Limb (tissue), 2 donors: ENCODE data around the gene TECPR2.
A peak's percentile ranks its signal among the peaks of the same experiment; 100 is the strongest.
"Not testable (repeated sequence)": the region's sequence is repeated elsewhere in the genome, so short reads cannot be mapped to it uniquely, and the experiment has no call there.

ENCODE experiments used
- DNase-seq, 2 donors: peaks; one replicate each; pipeline ENCODE4 v3.0.0-alpha.2; 2016; ENCODE audit errors: extremely low spot score in 2 of 2

TECPR2 gene

DNA sequence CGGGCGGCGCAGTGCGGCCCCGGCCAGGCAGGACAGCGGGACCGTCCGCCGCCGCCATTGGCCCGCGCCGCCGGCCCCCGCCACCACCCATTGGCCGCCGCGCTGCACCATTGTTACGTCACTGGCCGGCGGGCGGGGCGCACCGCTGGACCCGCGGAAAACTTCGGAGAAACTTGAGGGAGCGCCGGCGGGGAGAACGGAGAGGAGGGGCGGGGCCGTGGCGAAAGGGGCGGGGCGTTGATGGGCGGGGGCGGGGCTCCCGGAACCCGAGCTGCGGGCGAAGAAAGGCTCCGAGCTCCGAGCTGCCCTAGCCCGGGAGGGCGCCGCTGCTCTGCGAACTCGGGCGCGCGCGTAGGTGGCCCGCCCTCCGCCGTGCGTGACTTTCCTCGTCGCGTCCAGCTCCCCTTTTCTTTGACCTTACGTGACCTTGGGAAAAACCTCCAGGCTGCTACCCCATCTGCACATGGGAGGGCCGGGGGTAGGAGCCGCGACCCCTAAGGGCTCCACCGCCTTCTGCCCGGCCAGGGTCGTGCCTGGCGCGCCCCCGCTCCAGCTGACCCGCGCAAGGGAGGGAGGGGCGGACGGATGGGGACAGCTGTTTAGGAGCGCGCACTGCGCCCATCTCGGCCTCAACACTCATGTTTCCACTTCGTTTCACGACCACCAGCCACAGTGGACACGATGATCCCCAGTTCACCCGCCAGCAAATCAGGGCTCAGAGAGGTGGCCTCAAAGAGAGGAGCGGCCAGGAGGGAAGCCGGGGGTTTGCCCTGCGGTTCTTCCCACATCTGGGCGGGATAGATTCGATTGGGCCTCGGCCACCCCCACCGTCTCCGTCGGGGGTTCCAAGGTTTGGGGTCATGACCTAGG is 147.2 kb downstream of the TECPR2 start, which contains the start of gene ANKRD9:
Gene ANKRD9, minus strand, starts transcription at position 31 of the 870 bp plus-strand sequence. CDS start 1,887 bp downstream, outside the sequence.
- DNase-seq = peak; percentile 90 to 96

DNA sequence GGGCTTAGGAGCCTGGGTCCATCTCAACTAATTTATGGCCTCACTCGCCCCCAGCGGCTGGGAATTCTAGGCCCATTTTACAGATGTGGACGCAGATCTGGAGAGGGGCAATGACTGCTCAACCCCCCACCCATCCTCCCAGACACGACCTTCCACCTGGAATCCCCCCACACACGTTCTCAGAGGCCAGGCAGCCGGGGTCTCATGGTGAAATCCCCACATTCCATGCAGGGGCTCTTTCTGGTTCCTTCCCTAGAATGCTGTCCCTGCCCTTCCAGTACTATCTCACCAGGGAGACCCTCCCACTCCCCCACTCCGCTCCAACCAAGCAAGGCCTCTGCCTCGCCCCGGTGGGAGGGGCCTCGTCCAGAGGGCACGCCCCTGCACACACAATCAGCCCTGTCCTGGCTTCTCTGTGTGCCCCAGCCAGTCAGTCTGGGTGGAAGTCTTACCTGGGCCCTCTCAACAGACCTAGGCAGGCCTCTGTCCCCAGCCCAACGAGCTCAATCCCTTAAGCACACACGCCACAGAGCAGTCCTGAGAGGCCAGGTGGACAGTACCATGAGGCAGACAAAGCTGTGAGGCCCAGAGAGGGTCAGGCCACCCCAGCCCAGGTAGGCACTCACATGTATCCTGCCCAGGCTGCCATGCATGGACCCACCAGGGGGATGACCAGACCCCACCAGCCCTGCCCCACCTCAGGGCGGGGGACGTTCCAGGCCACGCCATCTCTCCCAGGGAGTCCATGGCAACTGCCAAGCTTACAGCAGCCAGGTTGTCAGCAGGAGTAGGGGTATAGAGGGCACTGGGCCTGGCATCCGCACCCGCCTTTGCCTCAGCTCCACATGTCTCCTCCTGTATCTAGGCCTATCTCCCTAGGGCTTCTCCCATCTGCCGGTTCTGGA is 148.1 kb downstream of the TECPR2 start:
- DNase-seq = peak in 1 of 2 donors; percentile 62

DNA sequence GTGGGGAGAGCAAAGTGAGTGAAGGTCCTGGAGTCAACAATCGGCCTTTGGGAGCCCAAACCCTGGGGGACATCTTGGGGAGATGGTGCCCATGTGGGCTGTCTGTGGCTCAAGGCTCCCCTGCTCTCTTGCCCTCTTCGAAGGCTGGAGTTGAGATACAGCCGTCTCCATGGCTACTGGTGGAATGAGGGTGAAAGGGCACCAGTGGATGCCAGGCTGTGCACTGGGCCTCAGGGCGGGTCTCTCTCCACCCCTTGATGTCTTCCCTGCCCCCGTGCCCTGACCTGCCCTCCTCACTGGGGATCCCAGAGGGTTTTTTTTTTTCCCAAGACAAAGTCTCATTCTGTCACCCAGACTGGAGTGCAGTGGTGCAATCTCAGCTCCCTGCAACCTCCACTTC is 148.8 kb downstream of the TECPR2 start:
- peak in 1 of 2 donors; percentile 28 for DNase-seq

DNA sequence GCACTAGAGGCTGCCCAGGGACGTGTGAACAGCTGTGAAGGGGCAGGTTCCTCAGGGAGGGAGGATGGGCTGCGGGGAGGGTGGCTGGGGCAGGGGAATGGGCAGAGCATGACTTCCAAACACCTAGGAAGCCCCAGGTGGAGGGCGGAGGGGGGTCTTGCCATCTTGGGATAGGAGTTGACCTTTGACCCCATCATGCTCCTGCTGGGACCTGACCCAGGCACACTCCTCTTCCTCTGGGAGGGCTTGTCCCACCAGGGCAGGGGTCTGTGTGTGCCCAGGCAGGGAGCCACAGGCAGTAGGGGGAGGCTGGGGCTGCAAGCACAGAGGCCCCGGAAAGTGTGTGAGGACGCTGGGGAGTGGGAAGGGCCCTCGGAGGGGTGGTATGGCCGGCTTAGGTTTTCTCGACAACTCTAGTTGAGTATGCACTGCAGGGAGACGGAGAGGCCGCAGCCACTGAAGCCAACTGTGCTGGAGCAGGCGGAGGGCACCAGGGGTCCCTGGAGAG is 150.1 kb downstream of the TECPR2 start:
- DNase-seq = no peak

DNA sequence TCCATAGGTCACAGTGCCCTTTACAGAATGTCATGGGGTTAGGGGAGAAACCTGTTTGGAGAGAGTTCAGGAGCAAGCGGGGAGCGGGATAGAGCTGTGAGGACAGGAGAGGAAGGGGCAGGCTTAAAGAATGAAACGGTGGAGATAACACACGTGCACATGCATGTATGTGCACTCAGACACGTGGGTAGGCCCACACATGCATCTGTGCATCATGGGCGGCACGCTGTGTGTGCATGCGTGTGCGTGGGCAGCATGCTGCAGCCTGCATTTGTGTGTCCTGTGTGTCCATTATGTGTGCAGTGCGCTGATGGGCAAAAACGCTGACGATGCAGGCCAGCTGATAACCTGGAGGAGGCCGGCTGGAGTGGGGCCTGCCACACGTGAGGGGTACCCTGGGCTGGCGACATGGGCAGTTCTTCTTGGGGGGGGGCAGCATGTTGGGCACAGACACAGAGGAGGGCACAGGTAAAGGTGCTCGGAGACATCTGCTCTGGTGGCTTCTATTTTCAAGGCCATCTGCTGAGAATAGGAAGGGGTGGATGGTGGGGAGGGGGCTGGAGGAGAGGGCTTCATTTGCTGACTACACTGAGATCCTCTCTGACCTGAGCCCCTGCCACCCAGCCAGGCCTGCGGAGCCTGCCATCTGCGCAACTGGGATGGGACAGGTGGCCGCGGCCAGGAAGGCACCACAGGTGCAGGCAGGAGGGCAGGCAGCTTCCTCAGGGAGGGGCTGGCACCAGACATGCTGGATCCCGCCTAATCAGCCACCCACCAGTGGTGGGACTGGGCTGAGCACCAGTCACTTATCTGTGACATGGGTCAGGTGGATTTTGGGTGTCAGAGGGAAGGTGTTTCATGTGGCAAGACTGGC is 151.4 kb downstream of the TECPR2 start:
- no peak for DNase-seq

DNA sequence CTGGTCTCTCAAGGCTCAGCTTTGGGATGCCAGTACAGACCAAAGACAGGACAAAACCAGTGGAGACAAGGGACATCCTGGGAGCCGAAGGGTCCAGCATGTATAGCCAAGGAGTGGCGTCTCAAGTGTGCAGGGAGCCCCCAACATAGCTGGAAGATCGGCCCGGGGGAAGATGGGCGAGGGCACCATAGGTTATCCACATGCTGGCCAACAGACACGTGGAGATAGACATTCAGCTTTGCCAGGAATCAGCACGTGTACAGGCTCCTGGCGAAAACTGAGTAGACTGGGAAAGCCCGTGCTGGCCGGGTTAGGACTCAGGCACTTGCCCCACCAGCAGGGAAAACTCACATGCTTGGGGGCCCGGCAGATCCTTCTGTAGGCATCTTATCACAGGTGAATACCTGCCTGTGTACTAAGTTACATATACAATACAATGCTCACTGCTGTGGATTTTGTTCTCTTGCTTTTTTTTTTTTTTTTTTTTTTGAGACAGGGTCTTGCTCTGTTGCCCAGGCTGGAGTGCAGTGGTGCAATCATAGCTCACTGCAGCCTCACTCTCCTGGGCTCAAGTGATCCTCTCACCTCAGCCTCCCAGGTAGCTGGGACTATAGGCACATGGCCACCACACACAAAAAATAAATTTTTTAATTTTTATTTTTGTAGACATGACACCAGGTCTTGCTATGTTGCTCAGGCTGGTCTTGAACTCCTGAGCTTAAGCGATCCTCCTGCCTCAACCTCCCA is 152.4 kb downstream of the TECPR2 start:
- DNase-seq = no peak

DNA sequence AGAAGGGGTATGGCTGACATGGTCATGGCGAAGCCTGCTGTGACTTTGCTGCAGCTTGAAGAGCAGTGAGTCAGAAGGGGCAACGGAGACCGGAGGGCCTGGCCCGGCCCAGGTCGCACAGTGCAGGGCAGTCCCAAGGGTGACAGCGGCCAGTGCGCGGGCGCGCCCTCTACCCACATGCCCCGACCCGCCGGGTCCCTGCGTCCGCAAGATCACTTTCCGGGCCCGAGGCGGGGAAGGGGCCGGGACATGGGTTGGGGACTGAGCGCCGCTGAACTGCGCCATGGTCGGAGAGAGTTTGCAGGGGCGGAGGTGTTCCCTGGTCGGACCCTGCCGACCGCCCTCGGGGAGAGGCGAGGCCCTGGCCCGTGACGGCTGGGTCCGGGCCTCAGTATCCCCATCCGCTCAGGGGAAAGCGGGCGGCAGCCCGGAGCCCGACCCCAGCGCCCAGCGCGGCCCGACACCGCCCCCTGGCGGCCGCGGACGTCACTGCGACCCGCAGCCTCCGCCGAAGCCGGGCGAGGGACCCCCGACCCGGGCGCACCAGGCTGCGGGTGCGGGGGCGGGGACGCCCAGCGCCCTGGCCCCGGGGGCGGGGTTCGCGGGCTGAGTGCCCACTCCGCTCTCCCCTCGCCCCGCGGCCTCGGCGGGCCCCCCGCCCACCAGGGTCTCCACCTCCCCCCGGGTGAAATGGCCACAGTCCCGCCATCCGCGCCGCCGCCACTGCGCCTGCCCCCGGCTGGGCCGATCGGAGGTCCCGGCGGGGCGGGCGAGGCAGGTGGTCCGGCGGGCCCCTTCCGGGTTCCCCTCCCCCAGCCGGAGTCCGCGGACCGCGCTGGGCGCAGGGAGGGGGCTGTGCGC is 154.0 kb downstream of the TECPR2 start:
- peak in 1 of 2 donors; percentile 86 for DNase-seq

DNA sequence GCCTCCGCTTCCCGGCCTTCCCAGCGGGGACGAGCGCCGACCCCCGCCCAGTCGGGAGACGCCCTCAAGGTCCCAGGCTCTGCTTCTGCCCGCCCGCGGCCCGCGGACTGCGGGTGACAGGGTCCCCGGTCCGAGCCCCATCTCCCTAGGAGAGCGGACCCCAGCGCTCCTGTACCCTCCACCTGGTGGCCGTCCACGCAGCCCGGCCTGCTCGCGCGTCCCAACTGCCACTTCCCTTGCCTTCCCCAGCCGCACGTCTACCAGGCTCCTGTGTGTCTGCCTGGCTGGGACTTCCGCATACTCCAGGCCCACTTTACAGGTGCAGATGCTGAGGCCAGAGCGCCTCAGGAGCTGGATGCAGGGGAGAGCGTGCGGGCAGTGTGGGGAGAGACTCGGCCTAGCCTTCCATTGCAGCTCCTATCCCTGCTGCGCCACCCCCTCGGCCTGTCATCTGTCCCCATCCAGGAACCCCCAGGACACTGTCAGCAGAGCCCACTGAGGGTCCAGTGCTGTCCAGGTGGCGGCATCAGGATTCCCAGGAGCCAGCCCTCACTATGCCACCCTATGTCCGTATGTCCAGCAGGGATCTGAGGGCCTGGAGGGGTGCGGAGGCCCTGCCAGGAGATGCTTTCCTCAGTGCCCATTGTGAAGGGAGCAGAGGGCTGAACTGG is 154.8 kb downstream of the TECPR2 start:
- no peak for DNase-seq

DNA sequence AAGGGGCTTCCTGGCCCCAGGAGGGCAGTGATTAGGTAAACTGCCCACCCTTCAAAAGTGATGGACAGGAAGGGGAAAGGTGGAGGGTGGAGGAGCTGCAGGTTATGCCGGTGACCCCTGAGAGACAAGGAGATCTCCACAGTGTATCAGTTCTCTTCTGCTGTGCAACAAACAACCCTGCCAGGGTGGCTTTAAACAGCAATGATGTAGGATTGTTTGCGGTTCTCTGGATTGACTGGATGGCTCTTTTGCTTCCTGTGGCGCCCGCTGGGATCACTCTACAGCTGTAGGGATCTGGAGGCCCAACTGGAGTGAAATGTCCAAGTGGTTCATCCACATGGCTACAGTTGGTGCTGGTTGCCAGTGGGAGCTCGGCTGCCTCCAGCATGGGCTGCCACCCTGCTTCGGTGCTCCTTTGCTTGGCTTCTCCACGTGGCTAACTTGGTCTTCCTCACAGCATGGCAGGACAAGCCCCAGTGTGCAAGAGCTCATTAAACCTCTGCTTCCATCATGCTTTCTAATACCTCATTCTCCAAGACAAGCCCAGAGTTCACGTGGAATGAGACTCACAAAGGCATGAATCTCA is 155.4 kb downstream of the TECPR2 start:
- no peak for DNase-seq

DNA sequence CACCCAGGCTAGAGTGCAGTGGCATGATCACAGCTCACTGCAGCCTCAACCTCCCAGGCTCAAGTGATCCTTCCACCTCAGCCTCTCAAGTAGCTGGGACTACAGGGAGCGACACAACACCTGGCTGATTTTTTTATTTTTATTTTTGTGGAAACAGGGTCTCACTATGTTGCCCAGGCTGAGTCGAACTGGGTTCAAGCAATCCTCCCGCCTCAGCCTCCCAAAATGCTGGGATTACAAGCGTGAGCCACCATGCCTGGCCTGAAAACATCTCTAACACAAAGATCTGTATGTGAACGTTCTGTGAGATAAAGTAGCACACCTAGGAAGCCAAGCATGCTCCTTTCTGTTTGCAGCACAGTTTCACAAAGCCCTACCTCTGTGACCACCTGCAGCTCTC is 157.0 kb downstream of the TECPR2 start:
- not testable (repeated sequence) for DNase-seq

DNA sequence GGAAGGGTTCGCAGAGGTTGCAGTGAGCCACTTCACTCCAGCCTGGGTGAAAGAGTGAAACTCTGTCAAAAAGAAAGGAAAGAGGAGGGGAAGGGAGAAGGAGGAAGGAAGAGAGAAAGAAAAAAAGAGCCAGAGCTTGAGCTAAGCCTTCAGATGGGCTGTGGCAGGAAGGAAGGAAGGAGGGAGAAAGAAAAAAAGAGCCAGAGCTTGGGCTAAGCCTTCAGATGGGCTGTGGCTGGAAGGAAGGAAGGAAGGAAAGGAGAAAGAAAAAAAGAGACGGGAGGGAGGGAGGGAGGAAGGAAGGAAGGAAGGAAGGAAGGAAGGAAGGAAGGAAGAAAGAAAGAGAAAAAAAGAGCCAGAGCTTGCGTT is 160.4 kb downstream of the TECPR2 start:
- no peak for DNase-seq

DNA sequence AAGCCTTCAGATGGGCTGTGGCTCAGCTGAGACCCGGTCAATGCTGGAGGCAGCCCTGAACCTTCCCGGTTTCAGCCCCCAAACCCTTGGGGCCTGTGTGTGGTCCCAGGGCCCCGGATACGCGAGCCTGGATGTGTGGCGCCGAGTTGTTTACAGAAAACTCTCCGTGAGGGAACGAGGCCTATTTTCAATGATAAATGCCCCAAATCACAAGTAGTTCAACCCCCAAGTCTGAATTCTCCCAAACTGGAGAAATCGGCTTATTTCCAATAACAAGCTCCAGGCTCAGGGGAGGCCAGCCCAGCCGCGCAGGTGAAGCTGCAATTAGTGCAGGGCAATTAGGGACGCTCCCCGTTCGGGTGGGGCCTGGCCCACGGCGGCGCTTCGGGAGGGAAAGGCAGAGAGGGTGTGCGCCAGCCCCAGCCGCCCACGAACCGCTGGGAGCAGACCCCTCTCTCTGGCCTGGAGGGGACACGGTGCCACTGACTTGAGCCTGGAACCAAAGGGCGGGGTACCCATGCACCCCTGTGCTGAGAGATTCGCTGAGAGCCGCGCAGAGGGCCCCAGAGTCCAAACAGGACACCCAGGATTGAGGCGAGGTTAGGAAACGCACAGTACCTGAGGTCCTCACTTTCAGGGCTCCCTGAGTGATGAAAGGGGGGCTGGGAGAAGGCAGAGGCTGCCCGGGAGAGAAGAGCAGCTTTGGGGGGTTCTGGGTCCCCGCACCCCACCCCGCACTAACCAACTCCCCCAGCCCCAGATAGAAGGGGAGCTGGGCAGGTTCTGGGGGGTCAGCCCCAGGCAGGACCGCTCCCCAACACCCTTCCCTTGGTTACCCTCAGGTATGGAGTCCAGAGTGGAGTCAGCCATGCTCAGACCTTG is 161.1 kb downstream of the TECPR2 start:
- peak in 1 of 2 donors; percentile 46 for DNase-seq

DNA sequence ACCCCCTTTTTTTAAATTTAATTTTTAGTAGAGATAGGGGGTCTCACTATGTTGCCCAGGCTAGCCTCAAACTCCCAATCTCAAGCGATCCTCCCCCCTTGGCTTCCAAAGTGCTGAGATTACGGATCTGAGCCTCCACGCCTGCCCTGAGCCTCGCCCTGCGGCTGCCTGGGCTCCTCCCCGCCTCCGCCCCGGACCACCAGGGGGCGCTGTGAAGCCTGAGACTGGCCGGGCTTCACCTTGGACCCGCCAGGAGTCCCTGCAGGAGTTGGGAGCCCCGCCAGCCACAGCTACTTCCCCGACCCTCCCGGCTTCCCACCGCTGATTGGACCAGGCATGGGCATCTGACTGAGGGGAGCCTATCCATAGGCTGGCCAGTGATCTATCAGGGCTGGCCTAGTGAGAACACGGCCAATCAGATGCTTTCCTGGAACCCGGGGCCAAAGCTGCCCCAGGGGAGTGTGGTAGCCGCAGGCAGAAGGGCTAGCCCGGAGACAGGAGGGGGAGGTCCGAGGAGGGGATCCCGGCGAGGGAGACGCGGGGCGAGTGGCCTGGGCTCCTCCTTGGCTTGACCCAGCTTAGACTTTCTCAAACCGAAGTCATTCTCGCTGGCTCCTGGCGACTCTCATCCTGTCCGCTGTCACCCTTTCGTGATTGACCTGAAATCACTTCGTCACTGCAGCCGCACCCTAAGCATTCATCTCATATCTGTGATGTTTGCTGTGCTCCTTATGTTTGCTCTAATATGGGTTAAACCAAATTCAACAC is 161.9 kb downstream of the TECPR2 start:
- peak; percentile 99 for DNase-seq

DNA sequence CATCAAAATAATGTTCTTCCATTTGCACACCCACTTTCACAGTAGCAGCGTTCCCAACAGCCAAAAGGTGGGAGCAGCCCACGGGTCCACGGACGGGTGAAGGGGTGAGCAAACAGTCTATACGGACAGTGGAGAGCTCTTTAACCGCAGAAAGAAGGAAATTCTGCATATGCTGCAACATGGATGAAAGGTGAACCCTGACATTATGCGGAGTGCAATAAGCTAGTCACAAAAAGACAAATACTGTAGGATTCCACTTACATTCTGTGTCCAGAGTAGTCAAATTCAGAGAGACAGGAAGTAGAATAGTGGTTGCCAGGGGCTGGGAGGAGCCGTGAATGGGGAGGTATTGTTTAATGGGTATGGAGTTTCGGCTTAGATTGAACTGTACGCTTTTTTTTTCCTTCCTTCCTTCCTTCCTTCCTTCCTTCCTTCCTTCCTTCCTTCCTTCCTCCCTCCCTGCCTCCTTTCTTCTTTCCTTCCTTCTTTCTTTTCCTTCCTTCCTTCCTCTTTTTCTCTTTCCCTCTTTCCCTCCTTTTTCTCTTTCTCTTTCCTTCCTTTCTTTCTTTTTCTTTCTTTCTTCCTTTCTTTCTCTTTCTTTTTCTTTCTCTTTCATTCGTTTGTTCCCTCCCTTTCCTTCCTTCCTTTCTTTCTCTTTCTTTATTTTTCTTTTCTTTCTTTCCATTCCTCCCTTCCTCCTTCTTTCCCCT is 162.6 kb downstream of the TECPR2 start:
- DNase-seq = peak in 1 of 2 donors; percentile 58

DNA sequence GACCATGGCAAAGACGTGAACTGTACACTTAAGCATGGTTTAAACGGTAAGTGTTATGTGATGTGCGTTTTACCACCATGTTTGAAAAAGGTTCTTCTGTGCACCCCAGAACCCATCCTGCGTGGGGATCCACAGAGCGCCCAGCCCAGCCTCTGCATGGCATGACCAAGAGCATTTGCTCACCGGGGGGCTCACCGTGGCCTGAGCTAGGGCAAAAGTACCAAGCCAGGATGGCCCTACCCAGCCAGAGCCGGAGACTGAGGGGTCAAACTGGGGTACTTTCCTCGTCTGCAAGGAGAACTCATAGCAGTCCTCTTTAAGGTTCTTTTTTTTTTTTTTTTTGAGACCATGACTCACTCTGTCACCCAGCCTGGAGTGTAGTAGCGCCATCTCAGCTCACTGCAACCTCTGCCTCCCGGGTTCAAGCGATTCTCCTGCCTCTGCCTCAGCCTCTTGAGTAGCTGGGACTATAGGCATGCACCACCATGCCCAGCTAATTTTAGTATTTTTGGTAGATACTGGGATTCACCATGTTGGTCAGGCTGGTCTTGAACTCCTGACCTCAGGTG is 163.3 kb downstream of the TECPR2 start:
- no peak for DNase-seq
